NCI-H2029 (cell line): ENCODE data around the gene TRAF3IP1.
"Not testable (repeated sequence)": the region's sequence is repeated elsewhere in the genome, so short reads cannot be mapped to it uniquely, and the experiment has no call there.

Experiments used
- DNase-seq: peaks from one replicate; lab custom pipeline; 2025; lab: John Stamatoyannopoulos, UW

TRAF3IP1 gene

DNA sequence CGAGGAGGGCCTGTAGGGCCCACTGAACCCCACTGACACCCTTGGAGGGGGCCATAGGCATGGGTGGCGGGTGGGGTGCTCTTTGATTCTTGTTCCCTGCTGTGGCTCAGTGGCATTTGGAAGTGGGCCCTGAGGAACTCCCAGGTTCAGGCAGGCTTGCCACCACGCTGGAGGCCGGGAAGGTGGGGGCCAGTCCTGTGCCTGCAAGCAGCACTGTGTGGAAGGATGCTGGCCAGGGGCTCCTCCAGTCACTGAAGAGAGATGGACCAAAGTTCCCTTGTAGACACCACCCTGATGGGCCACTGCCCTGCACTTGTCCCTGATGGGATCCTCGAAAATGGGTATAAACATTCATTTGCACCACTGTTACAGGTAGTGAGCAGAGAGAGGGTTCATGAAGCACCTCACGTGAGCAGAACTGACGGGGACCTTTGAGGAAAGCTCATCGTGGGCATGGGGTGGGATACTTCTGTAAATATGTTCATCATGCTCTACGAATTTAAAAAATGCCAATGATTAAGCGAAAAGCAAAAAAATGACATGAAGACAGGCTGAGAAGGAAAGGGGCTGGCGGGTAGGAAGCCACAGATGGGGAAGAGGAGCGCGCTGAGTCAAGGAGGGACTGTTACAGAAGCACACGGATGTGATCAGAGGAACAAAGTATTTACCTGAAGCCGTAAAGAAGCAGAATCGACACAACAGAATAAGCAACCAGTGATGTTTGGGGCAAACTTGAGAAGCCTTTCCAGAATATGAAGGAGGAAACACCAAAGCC, 61.2 kb downstream of the TRAF3IP1 start:
- no peak for DNase-seq

DNA sequence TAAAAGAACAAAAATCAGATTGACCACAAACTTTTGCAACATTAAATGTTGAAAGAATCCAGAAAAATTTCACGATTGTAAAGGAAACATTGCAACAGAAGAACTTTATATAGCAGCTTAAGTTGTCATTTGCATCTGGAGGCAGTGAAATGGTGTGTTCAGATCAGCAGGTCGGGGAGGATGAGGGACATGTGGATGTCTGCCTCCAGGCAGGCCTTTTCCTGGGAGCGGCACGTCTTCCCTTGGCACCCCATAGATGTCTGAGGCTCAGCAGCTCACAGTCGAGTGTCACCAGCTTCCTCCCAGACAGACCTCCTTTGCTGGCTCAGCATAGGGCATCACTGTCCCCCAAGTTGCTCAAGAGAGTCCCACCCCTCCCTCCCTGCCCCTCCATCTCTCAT, 62.1 kb downstream of the TRAF3IP1 start:
- no peak for DNase-seq

DNA sequence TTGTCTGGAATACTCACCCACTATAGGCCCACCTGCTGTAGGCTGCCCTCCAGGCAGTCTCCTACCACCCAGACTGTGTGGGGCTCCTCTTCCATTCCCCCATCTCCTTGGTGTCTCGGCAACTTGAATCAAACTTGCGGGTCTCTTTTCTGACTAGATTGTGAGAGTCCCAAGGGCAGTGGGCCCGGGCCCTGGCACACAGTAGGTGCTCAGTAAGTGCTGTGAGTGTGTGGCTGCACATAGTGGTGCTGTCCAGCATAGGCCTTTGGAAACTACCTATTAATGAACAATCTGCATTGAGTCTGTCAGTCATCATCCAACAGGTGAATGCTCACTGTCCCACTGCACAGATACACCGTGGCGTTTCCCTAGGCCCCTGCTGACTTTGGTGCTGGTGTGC, 62.8 kb downstream of the TRAF3IP1 start:
- DNase-seq, result no peak

- no peak for DNase-seq
Measured at GRCh38 chr2:238383743-238384380, 63.5 kb downstream of the TRAF3IP1 start.

DNA sequence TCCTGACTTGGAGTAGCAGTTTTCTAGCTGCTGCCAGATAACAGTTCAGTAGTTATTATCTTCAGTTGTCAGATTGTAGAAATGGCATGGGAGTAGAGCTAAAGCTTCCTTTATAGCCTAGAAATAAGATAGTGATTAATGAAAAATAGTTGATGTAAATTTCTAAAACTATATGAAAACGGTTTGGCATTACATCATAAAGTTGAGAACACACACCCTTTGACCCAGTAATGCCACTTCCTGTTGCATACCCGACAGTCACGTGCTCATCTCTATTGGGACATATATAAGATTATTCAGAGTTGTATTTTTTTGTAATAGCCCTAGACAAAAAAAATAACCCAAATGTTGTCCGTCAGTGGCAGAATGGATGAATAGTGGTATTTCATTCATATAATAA, 67.0 kb downstream of the TRAF3IP1 start:
- DNase-seq, result no peak

DNA sequence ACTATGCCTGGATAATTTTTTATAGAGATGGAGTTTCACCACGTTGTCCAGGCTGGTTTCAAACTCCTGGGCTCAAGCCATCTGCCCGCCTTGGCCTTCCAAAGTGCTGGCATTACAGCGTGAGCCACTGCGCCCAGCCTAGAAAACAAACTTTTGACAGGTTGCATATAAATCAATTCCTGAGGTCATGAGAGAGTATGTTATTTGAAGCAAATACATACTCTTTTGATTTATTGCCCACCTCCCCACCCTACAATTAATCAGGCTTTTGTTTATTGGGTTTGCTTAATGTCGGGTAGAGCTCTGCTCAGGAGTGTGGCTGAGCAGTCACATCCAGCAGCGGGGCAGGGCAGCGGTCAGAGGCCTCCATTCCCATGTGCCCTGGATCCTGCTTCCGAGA, 68.5 kb downstream of the TRAF3IP1 start:
- DNase-seq, result no peak

DNA sequence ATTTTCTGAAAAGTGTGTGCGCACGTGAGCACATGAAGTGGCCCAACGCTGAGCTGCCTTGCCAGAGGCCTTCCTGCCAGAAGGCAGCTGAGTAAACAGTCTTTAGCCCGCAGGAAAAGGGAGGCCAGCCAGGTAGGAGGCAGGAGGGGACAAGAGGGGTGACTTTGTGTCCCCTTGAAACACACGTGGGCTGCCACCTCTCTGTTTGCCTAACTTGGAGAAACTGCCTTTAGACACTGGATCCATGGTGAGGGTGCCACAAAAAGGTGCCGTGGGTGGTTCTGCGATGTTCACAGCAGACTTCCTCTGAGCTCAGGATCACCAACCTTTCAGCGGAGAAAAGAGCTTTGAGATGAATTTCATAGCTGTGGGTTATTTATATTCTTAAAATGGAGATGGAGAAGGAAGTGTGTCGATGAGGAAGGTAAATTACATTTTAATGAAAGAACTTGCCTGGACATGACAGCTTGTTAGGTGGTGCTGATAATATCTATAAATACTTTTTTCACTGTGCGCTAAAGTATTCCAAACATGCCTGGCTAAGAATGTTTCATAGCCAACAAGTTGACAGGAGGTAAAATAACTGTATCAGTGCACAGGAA, 69.8 kb downstream of the TRAF3IP1 start:
- peak; percentile 93 for DNase-seq

- no peak for DNase-seq
Measured at GRCh38 chr2:238391042-238391689, 70.8 kb downstream of the TRAF3IP1 start.

- no peak for DNase-seq
Measured at GRCh38 chr2:238396663-238397062, 76.3 kb downstream of the TRAF3IP1 start.

DNA sequence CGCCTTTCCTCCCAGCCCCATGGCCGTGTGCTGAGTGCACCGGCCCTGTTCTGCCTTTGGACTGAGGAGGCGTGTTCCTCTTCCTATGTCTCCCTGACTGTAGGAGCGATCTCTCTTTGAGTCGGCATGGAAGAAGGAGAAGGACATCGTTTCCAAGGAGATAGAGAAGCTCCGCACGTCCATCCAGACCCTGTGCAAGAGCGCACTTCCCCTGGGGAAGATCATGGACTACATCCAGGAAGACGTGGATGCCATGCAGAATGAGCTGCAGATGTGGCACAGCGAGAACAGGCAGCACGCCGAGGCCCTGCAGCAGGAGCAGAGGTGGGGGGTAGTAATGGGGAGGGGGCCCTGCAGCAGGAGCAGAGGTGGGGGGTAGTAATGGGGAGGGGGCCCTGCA, 77.0 kb downstream of the TRAF3IP1 start:
- DNase-seq, result no peak

DNA sequence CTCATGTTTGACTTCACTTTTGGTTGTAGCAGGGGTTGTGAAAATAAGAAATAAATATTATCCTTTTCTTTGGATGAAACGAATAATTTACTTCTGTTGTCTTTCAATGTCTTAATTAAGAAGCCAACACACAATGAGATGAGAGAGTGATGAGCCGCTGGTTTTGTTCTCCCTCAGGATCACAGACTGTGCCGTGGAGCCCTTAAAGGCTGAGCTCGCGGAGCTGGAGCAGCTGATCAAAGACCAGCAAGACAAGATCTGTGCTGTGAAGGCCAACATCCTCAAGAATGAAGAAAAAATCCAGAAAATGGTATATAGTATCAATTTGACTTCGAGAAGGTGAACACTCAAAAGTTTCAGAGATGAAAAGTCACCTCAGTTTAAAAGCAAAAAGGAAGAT, 78.3 kb downstream of the TRAF3IP1 start:
- DNase-seq, result no peak

DNA sequence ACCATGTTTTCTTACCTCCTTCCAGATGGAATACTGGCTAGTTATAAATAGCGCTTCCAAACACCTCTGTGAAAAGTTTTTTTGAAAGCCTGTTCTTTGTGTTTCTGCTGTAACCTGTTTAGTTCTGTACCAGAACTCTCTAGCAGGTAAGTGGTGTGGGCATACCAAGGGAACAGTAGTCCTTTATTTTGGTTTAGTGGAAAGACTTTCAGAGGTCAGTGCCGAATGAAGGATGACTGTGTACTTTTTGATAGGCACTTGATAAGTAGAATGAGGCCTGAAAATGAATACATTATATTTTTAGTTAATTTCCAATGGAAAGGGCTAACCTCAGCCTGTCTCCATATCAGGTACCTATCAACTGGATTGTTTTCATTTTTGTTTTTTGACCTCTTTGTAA, 78.8 kb downstream of the TRAF3IP1 start:
- DNase-seq, result no peak

GRCh38 chr2:238401551-238401950, 81.2 kb downstream of the TRAF3IP1 start:
- DNase-seq, result no peak

DNA sequence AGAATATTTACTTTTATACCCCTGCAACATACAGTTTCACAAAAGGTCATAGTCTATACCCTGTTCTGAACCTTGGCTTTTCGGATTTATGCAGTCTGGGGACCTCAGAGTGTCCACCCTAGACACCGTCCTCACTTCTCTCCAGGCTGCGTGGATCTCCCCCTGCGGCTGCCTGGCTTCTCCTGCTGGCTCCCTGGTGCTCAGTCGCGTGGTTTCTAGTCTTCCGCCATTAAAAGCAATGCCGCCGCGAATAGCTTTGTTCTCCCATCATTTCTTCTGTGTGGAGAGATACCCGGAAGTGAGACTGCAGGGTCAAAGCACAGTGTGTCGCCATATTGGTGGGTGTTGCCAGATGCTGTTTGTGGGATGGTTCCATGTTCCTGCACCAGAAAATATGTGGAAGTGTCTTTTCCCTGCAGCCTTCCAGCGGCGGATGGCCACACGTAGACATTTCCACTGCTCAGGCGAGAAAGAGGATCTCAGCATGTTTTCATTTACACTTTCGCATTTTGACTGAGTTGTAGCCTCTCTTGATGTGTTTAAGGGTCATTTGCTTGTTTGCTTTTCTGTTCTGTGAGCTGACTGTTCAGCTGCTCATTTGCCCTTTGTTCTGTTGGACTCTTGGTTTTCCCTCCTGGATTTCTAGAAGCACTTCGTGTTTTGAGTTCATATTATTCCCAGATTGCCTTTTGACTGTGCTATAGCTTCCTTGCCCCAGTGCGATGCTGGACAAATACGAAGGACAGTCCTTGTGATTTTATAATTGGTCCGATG, 83.5 kb downstream of the TRAF3IP1 start:
- peak; percentile 67 for DNase-seq

DNA sequence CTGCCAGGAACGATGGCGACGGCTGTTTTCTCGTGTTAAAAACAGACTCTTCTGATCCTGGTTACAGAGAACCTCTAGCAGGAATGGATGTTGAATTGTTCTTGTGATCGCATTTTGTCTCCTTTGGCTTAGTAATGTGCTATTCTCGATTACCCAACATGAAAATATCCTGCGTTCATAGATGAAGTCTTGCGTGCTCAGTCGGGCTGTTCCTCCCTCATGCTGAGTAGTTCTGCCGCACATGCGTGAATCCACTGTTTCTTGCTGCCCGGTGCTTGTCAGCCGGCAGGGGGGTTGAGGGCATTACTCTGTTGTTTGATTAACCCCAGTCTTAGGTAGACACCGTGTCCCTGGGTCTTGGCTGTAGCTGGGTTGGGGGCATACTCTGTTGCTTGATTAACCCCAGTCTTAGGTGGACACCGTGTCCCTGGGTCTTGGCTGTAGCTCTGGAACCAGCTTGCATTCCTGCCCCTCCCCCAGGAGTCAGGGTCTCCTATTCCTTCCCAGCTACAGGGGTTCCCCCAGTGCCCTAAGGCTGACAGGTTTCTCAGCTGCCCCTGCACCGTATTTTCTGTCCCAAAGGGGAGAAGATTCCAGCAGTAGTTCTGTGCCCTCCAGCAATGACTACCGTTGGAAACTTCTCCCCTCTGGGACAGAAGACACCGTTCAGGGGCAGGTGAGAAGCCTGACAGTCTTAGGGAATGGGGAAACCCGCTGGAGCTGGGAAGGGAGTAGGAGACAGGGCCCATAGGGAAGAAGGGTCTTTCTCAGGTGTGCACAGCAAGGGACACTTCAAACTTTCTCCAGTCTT, 84.3 kb downstream of the TRAF3IP1 start:
- DNase-seq, result peak; percentile 35

- DNase-seq, result not testable (repeated sequence)
Measured at GRCh38 chr2:238405217-238405555, 84.9 kb downstream of the TRAF3IP1 start.

GRCh38 chr2:238406221-238406997, 86.1 kb downstream of the TRAF3IP1 start:
- DNase-seq, result no peak

GRCh38 chr2:238406998-238407285, 86.6 kb downstream of the TRAF3IP1 start:
- no peak for DNase-seq

GRCh38 chr2:238407566-238407965, 87.2 kb downstream of the TRAF3IP1 start:
- no peak for DNase-seq

- DNase-seq, result no peak
Measured at GRCh38 chr2:238408615-238409340, 88.5 kb downstream of the TRAF3IP1 start.
